ENCODE results near the gene PRELID2.

Gene PRELID2

DNA sequence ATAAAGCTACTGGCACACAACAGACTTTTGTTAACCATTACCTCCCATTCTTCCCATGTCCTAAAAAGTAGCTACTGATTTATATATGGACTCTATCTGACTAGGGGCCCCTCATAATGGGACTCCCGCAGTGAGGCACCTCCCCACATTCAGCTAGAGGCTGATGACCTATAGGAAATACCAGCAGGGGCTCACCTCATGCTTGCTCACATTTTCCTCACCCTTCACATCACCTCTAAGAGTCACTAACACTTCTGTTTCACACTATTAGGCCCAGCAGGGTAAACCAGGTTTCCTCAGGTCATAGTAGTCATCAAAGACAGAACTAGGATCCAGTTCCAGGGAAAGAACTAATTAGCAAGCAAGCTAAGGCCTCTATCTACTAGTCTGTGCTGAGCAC is 60.7 kb downstream of the PRELID2 start:
- H3K9ac ChIP-seq (ENCODE audit: low read length): no peak overlapping the region
- H4K20me1 ChIP-seq (ENCODE audit: insufficient read depth, low read length): no peaks in the 10 kb centered on the region
- H3K79me2 ChIP-seq (ENCODE audit: low read length): no peaks in the 10 kb centered on the region
- no peak overlapping the region for H2AFZ ChIP-seq (ENCODE audit: low read depth, low read length)
- no peaks in the 10 kb centered on the region for H3K27me3 ChIP-seq (ENCODE audit: low read depth, low read length)
- TF ChIP-seq CTCF (IDR thresholded peaks at IDR 0.05; ENCODE audit: low read depth, low read length) (no peak), EZH2phosphoT487 (IDR thresholded peaks at IDR 0.05; ENCODE audit: low read depth) (no peak)
- no peak overlapping the region for H3K4me2 ChIP-seq (ENCODE audit: low read length)
- no peaks in the 10 kb centered on the region for H3K9me3 ChIP-seq (ENCODE audit: insufficient read depth, low read length)
- no peaks in the 10 kb centered on the region for H3K36me3 ChIP-seq (replicated peaks; ENCODE audit: low read depth, low read length)
- no peak overlapping the region for H3K27ac ChIP-seq (ENCODE audit: low read length)
- H3K4me3 ChIP-seq (ENCODE audit: low read length): no peak overlapping the region
- H3K4me1 ChIP-seq (ENCODE audit: low read length): no peaks in the 10 kb centered on the region

GRCh38 chr5:145772466-145772865 is 62.7 kb downstream of the PRELID2 start:
- Histone ChIP-seq H3K4me1 (ENCODE audit: low read length) (no peaks in the 10 kb centered on the region), H4K20me1 (ENCODE audit: insufficient read depth, low read length) (no peaks in the 10 kb centered on the region), H3K4me3 (ENCODE audit: low read length) (no peak overlapping the region), H3K79me2 (ENCODE audit: low read length) (no peaks in the 10 kb centered on the region), H3K27me3 (ENCODE audit: low read depth, low read length) (no peaks in the 10 kb centered on the region), H3K9ac (ENCODE audit: low read length) (no peak overlapping the region), H3K4me2 (ENCODE audit: low read length) (no peak overlapping the region), H2AFZ (ENCODE audit: low read depth, low read length) (no peak overlapping the region), H3K36me3 (replicated peaks; ENCODE audit: low read depth, low read length) (no peaks in the 10 kb centered on the region), H3K9me3 (ENCODE audit: insufficient read depth, low read length) (no peaks in the 10 kb centered on the region), H3K27ac (ENCODE audit: low read length) (no peak overlapping the region)
- TF ChIP-seq CTCF (IDR thresholded peaks at IDR 0.05; ENCODE audit: low read depth, low read length) (no peak), EZH2phosphoT487 (IDR thresholded peaks at IDR 0.05; ENCODE audit: low read depth) (no peak)

- Histone ChIP-seq H3K27ac (ENCODE audit: low read length) (no peak overlapping the region), H3K36me3 (replicated peaks; ENCODE audit: low read depth, low read length) (no peaks in the 10 kb centered on the region), H3K9ac (ENCODE audit: low read length) (no peak overlapping the region), H3K4me1 (ENCODE audit: low read length) (no peaks in the 10 kb centered on the region), H3K79me2 (ENCODE audit: low read length) (no peaks in the 10 kb centered on the region), H3K4me2 (ENCODE audit: low read length) (no peak overlapping the region), H4K20me1 (ENCODE audit: insufficient read depth, low read length) (no peaks in the 10 kb centered on the region), H3K4me3 (ENCODE audit: low read length) (no peak overlapping the region), H3K27me3 (ENCODE audit: low read depth, low read length) (no peaks in the 10 kb centered on the region), H3K9me3 (ENCODE audit: insufficient read depth, low read length) (no peaks in the 10 kb centered on the region), H2AFZ (ENCODE audit: low read depth, low read length) (no peak overlapping the region)
- TF ChIP-seq CTCF (IDR thresholded peaks at IDR 0.05; ENCODE audit: low read depth, low read length) (no peak), EZH2phosphoT487 (IDR thresholded peaks at IDR 0.05; ENCODE audit: low read depth) (no peak)
These were observed 66.3 kb downstream of the PRELID2 start for GRCh38 chr5:145768863-145769262.

DNA sequence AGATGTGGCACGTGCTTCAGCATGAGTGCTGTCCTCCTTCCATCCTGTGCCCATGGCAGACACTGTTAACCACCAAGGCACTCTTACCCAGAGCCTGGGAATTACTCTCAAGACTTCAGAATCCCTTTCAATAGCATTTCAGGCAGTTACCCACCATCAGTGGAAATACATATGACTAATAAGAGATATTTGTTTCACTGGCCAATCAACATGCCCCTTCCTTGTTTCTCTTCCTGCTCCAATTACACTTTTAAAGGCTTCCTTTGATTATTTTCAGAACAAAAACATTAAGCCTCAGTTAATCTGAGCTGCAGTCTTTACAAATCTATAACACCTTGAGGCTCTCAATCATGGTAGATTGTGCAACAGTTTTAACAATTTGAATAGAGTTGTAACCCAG is 70.8 kb downstream of the PRELID2 start:
- Histone ChIP-seq H3K4me3 (ENCODE audit: low read length) (no peak overlapping the region), H3K9me3 (ENCODE audit: insufficient read depth, low read length) (no peaks in the 10 kb centered on the region), H3K4me1 (ENCODE audit: low read length) (no peaks in the 10 kb centered on the region), H3K79me2 (ENCODE audit: low read length) (no peaks in the 10 kb centered on the region), H3K27me3 (ENCODE audit: low read depth, low read length) (no peaks in the 10 kb centered on the region), H3K27ac (ENCODE audit: low read length) (no peak overlapping the region), H3K36me3 (replicated peaks; ENCODE audit: low read depth, low read length) (no peaks in the 10 kb centered on the region), H4K20me1 (ENCODE audit: insufficient read depth, low read length) (no peaks in the 10 kb centered on the region), H3K9ac (ENCODE audit: low read length) (no peak overlapping the region), H2AFZ (ENCODE audit: low read depth, low read length) (no peak overlapping the region), H3K4me2 (ENCODE audit: low read length) (no peak overlapping the region)
- TF ChIP-seq EZH2phosphoT487 (IDR thresholded peaks at IDR 0.05; ENCODE audit: low read depth) (no peak), CTCF (IDR thresholded peaks at IDR 0.05; ENCODE audit: low read depth, low read length) (no peak)

All from OCI-LY3 (cell line).